ENCODE data around the gene SND1. TPM values are rescaled to one million over a fixed set of nuclear protein-coding genes. Genes with fewer than 3 reads are reported as not detected.
A peak's percentile ranks its signal among the peaks of the same experiment; 100 is the strongest.

The SND1 gene
- total and polyA plus RNA-seq, 2 donors (not counting 1 experiment from before 2014, with no cell fraction given): 137 to 174 TPM

DNA sequence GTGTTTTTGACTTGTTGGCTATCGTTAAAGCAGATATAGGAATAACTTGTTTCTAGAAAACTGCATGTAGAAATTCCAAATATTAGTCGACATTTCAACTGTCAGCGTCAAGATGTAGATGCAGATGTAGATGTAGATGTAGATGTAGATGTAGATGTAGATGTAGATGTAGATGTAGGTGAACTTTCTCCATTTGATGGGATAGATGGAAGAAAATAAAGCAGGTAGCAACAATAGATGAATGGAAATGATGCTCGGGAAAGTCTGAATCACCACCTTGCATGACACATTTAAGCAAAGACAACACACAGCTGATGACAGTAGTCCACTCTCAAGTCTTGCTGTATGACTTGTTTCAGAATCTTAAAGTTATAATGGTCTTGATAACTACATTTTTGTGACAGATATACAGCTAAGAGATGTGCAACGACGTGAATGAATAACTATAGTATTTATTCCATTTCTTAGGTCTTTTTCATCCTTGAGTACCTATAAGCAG is 53.5 kb downstream of the SND1 start:
- no peak for TF ChIP-seq EZH2 (IDR thresholded peaks at IDR 0.05; ENCODE audit: low read length, missing control alignments)
- TF ChIP-seq, protein P1, sequence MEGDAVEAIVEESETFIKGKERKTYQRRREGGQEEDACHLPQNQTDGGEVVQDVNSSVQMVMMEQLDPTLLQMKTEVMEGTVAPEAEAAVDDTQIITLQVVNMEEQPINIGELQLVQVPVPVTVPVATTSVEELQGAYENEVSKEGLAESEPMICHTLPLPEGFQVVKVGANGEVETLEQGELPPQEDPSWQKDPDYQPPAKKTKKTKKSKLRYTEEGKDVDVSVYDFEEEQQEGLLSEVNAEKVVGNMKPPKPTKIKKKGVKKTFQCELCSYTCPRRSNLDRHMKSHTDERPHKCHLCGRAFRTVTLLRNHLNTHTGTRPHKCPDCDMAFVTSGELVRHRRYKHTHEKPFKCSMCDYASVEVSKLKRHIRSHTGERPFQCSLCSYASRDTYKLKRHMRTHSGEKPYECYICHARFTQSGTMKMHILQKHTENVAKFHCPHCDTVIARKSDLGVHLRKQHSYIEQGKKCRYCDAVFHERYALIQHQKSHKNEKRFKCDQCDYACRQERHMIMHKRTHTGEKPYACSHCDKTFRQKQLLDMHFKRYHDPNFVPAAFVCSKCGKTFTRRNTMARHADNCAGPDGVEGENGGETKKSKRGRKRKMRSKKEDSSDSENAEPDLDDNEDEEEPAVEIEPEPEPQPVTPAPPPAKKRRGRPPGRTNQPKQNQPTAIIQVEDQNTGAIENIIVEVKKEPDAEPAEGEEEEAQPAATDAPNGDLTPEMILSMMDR (conservative IDR thresholded peaks at IDR 0.05 in 1 of 2, IDR thresholded peaks at IDR 0.05 in 1 of 2; ENCODE audit: low read depth in 1 of 2, low read length in 2 of 2): no peak
- DNase-seq (ENCODE audit: low read depth in 2 of 2): peak in 1 of 2 donors; percentile 12
- H3K27ac ChIP-seq (ENCODE audit: insufficient read depth, low read length): no peak overlapping the region

DNA sequence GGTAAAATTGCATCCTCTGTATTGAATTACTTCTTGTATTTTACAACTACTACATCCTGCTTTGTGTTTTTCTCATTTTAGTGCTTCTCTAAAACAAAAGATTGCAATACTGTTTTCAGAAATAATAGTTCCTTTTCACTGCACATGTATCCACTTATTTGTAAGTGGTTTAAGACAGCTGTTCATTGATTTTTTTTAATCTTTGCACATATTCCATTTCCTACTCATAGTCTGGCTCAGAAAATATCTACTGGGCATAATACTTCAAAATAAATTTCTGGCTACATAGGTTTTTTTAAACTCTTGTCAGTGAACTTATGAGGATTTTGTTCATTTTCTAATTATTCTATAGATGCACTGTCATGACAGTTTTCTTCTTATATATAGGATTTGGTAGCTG is 54.8 kb downstream of the SND1 start:
- no peak overlapping the region for H3K4me2 ChIP-seq (ENCODE audit: extremely low read depth, insufficient read depth, low read length)
- H3K4me3 ChIP-seq (replicated peaks in 1 of 4; ENCODE audit: control extremely low read depth in 1 of 4, insufficient read depth in 1 of 4, low read depth in 3 of 4, low read length in 4 of 4): no peak overlapping the region
- H3K36me3 ChIP-seq (ENCODE audit: control insufficient read depth, insufficient read depth, low read length): peaks cover 12% of the 10 kb centered on the region
- peaks cover 4% of the 10 kb centered on the region for H3K79me2 ChIP-seq (ENCODE audit: control insufficient read depth, insufficient read depth, low read length)
- no peaks in the 10 kb centered on the region for H3K9me3 ChIP-seq (ENCODE audit: control insufficient read depth, insufficient read depth, low read depth, low read length)
- no peaks in the 10 kb centered on the region for H4K20me1 ChIP-seq (ENCODE audit: control insufficient read depth, extremely low read depth, insufficient read depth, low read length)
- TF ChIP-seq EZH2 (IDR thresholded peaks at IDR 0.05; ENCODE audit: low read length, missing control alignments): no peak
- TF ChIP-seq, protein P1 (conservative IDR thresholded peaks at IDR 0.05 in 1 of 2, IDR thresholded peaks at IDR 0.05 in 1 of 2; ENCODE audit: low read depth in 1 of 2, low read length in 2 of 2): no peak
- no peaks in the 10 kb centered on the region for H3K27me3 ChIP-seq (ENCODE audit: control insufficient read depth, insufficient read depth, low read length)
- no peak overlapping the region for H3K9ac ChIP-seq (ENCODE audit: insufficient read depth, low read length)
- H2AFZ ChIP-seq (ENCODE audit: low read length): no peak overlapping the region
- peak overlapping the region; percentile 62 for H3K27ac ChIP-seq (ENCODE audit: insufficient read depth, low read length)
- peaks cover 10% of the 10 kb centered on the region for H3K4me1 ChIP-seq (ENCODE audit: control insufficient read depth, extremely low read depth, insufficient read depth, low read length)
- peak in 1 of 2 donors; percentile 10 for DNase-seq (ENCODE audit: low read depth in 2 of 2)

More for the DNA sequence above, 53.5 kb downstream of the SND1 start:
- no peaks in the 10 kb centered on the region for H3K27me3 ChIP-seq (ENCODE audit: control insufficient read depth, insufficient read depth, low read length)
- peaks cover 6% of the 10 kb centered on the region for H3K79me2 ChIP-seq (ENCODE audit: control insufficient read depth, insufficient read depth, low read length)
- H3K36me3 ChIP-seq (ENCODE audit: control insufficient read depth, insufficient read depth, low read length): peaks cover 14% of the 10 kb centered on the region
- H3K4me2 ChIP-seq (ENCODE audit: extremely low read depth, insufficient read depth, low read length): no peak overlapping the region
- H3K9me3 ChIP-seq (ENCODE audit: control insufficient read depth, insufficient read depth, low read depth, low read length): no peaks in the 10 kb centered on the region
- no peak overlapping the region for H2AFZ ChIP-seq (ENCODE audit: low read length)
- no peak overlapping the region for H3K9ac ChIP-seq (ENCODE audit: insufficient read depth, low read length)
- no peak overlapping the region for H3K4me3 ChIP-seq (replicated peaks in 1 of 4; ENCODE audit: control extremely low read depth in 1 of 4, insufficient read depth in 1 of 4, low read depth in 3 of 4, low read length in 4 of 4)
- H4K20me1 ChIP-seq (ENCODE audit: control insufficient read depth, extremely low read depth, insufficient read depth, low read length): no peaks in the 10 kb centered on the region
- peaks cover 10% of the 10 kb centered on the region for H3K4me1 ChIP-seq (ENCODE audit: control insufficient read depth, extremely low read depth, insufficient read depth, low read length)

- Histone ChIP-seq H3K4me1 (ENCODE audit: control insufficient read depth, extremely low read depth, insufficient read depth, low read length) (peaks cover 10% of the 10 kb centered on the region), H3K4me3 (replicated peaks in 1 of 4; ENCODE audit: control extremely low read depth in 1 of 4, insufficient read depth in 1 of 4, low read depth in 3 of 4, low read length in 4 of 4) (no peak overlapping the region), H3K27ac (ENCODE audit: insufficient read depth, low read length) (peak overlapping the region; percentile 7), H3K4me2 (ENCODE audit: extremely low read depth, insufficient read depth, low read length) (no peak overlapping the region), H4K20me1 (ENCODE audit: control insufficient read depth, extremely low read depth, insufficient read depth, low read length) (no peaks in the 10 kb centered on the region), H3K79me2 (ENCODE audit: control insufficient read depth, insufficient read depth, low read length) (peaks cover 4% of the 10 kb centered on the region), H3K27me3 (ENCODE audit: control insufficient read depth, insufficient read depth, low read length) (no peaks in the 10 kb centered on the region), H3K9ac (ENCODE audit: insufficient read depth, low read length) (no peak overlapping the region), H3K36me3 (ENCODE audit: control insufficient read depth, insufficient read depth, low read length) (peaks cover 16% of the 10 kb centered on the region), H2AFZ (ENCODE audit: low read length) (no peak overlapping the region), H3K9me3 (ENCODE audit: control insufficient read depth, insufficient read depth, low read depth, low read length) (no peaks in the 10 kb centered on the region)
- no peak for TF ChIP-seq EZH2 (IDR thresholded peaks at IDR 0.05; ENCODE audit: low read length, missing control alignments)
- TF ChIP-seq, protein P1 (conservative IDR thresholded peaks at IDR 0.05 in 1 of 2, IDR thresholded peaks at IDR 0.05 in 1 of 2; ENCODE audit: low read depth in 1 of 2, low read length in 2 of 2): no peak
- DNase-seq (ENCODE audit: low read depth in 2 of 2): no peak
These were observed 56.2 kb downstream of the SND1 start for GRCh38 chr7:127708201-127708600.
